Nephron progenitor cell (in vitro differentiated cells): Measurements from ENCODE around the gene TMEM201.
A peak's percentile ranks its signal among the peaks of the same experiment; 100 is the strongest.

Experiments used
- DNase-seq: peaks from one replicate; pipeline ENCODE4 v3.0.0; 2021
- H3K27ac Mint-ChIP-seq: 2 replicates; pipeline ENCODE4 v1.8.0; 2021; ENCODE audit warnings: mild to moderate bottlenecking, moderate library complexity, mixed read lengths
- H3K27me3 Mint-ChIP-seq: 2 replicates; pipeline ENCODE4 v1.8.0; 2021; ENCODE audit warnings: mild to moderate bottlenecking, low read depth, mixed read lengths; ENCODE audit not compliant: poor library complexity
- H3K36me3 Mint-ChIP-seq: 2 replicates; pipeline ENCODE4 v1.8.0; 2021; ENCODE audit warnings: low read depth, mixed read lengths
- H3K4me1 Mint-ChIP-seq: 2 replicates; pipeline ENCODE4 v1.8.0; 2021; ENCODE audit warnings: mixed read lengths
- H3K4me3 Mint-ChIP-seq: 2 replicates; pipeline ENCODE4 v1.8.0; 2021; ENCODE audit warnings: mild to moderate bottlenecking, moderate library complexity, mixed read lengths
- H3K9me3 Mint-ChIP-seq: 2 replicates; pipeline ENCODE4 v1.8.0; 2021; ENCODE audit warnings: mild to moderate bottlenecking, moderate library complexity, mixed read lengths
- TF ChIP-seq, protein P1 (sequence below): fragments of 200-600 bp; sonication (generic); IDR thresholded peaks from 2 replicates; pipeline ENCODE4 v1.5.0; 2021; ENCODE audit warnings: antibody characterized with exemption

Gene TMEM201

DNA sequence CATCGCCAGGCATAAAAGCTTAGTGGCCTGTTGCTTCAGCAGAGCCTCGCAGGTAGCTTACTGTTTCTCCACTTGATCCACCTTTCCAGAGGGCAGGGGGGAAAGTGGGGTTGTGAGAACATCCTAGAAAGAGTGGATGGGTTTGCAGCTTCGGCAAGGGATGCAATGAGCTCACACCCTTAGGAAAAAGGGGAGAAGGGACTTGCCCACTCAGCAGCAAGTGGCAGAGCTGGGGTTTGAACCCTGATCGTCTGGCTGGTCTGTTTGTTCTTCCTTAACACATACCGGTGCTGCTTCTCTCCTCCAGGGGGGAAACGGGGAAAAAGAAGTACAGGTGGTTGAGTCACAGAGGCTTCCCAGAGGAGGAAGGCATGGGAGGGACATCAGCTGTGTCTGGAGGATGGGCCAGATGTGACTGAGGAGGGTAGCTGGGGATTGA is 1.0 kb downstream of the TMEM201 start:
- Mint-ChIP-seq H3K4me3 (peak overlapping the region; percentile 86), H3K27ac (no peak overlapping the region), H3K36me3 (peaks cover 2% of the 10 kb centered on the region), H3K27me3 (no peaks in the 10 kb centered on the region), H3K4me1 (peaks cover 44% of the 10 kb centered on the region), H3K9me3 (no peaks in the 10 kb centered on the region)
- DNase-seq = no peak
- TF ChIP-seq, protein P1, sequence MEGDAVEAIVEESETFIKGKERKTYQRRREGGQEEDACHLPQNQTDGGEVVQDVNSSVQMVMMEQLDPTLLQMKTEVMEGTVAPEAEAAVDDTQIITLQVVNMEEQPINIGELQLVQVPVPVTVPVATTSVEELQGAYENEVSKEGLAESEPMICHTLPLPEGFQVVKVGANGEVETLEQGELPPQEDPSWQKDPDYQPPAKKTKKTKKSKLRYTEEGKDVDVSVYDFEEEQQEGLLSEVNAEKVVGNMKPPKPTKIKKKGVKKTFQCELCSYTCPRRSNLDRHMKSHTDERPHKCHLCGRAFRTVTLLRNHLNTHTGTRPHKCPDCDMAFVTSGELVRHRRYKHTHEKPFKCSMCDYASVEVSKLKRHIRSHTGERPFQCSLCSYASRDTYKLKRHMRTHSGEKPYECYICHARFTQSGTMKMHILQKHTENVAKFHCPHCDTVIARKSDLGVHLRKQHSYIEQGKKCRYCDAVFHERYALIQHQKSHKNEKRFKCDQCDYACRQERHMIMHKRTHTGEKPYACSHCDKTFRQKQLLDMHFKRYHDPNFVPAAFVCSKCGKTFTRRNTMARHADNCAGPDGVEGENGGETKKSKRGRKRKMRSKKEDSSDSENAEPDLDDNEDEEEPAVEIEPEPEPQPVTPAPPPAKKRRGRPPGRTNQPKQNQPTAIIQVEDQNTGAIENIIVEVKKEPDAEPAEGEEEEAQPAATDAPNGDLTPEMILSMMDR = no peak

DNA sequence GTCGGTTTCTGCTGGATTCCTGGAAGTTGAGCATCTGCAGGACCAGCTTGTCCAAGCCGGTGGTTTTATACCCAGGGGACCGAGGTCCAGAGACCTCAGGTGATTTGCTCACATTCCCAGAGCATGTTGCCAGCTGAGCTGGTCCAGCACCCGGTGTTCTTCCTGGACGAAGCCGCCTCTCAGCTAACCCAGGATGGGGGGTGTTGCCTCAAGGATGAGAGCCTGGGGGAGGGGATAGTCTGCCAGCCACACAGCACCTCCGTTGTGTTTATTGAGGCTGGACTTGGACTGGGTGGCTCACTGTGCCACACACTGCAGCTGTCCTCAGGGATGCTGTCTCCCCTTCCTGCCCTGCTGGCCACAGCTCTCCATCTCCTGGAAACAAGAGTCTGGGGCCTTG is 1.5 kb downstream of the TMEM201 start:
- DNase-seq = no peak
- Mint-ChIP-seq H3K9me3 (no peaks in the 10 kb centered on the region), H3K27ac (no peak overlapping the region), H3K27me3 (no peaks in the 10 kb centered on the region), H3K4me1 (peaks cover 44% of the 10 kb centered on the region), H3K4me3 (peak overlapping the region; percentile 86), H3K36me3 (no peaks in the 10 kb centered on the region)
- TF ChIP-seq, protein P1 = no peak

DNA sequence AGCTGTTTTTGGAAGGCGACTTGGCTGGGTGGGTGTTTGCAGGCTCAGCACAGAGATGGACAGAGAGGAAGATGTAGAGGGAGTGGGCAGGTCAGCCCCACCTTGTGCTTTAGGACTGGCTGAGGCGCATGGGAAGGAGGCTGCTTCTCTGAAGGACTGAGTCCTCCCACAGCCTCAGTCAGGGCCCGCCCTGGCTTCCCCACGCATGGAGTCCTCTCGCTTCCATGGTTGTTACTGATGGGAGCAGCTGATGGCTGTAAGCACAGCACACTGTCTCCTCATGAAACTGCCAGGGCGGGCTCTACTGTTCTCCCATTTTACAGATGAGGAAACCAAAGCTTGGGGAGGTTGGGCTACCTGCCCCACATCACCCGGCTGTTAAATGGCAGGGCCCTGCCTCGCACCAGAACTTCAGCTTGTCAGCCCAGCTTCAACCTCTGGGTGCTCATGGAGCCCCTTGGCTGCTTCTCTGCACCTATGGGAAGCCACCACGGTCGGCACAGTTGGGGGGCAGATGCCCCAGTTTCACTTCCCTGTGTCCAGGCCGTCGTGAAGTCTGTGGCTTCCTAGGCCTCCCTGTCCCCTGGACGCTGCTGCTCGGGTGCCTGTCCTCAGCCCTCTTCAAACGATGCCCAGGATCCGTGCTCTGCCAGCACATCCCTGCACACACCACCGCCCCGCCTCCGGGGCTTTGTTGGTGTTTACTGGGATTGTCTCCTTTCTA is 2.4 kb downstream of the TMEM201 start:
- peak overlapping the region; percentile 86 for H3K4me3 Mint-ChIP-seq
- no peaks in the 10 kb centered on the region for H3K27me3 Mint-ChIP-seq
- no peaks in the 10 kb centered on the region for H3K9me3 Mint-ChIP-seq
- peaks cover 50% of the 10 kb centered on the region for H3K4me1 Mint-ChIP-seq
- TF ChIP-seq, protein P1 = no peak
- no peaks in the 10 kb centered on the region for H3K36me3 Mint-ChIP-seq
- DNase-seq = no peak
- peak overlapping the region; percentile 44 for H3K27ac Mint-ChIP-seq

DNA sequence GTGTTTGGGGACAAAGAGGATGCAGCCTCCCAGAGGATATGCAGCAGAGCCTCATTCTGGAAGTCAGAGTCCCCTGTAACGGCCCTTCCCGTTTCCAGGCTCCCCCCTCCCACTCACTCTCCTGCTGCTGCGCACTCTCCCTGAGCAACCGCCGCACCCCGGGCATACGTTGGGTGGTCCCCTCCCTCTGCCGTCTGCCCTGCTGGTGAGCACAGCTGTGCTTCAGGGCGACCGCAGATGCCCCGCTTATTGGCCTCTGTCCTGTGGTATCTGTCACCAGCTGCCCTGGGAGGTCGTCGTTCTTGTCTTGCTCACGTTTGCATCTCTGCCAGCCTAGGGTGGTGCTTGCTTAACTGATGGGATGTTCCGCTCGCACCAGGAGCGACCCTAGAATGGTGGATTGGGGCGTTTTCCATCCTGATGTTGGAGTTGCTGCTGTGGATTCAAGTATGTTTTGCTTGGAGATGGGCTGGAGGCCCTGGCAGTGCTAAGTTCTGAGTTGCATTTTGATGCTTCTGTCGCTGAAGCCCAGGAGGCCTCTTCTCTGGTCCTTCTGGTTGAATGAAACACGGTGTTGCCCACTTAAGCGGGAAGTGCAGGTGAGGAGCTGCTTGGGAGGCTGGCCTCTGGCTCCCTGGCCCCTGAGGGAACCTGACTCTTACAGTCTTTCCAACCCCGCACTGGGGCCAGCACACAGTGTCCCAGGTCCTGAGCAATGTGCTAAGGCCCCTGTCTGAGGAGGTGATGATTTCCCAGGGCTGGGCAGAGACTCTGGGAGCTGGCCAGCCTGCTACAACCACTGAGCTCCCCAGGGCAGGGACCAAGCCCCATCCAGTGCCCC is 3.2 kb downstream of the TMEM201 start:
- TF ChIP-seq, protein P1 = no peak
- no peaks in the 10 kb centered on the region for H3K36me3 Mint-ChIP-seq
- no peak overlapping the region for H3K27ac Mint-ChIP-seq

DNA sequence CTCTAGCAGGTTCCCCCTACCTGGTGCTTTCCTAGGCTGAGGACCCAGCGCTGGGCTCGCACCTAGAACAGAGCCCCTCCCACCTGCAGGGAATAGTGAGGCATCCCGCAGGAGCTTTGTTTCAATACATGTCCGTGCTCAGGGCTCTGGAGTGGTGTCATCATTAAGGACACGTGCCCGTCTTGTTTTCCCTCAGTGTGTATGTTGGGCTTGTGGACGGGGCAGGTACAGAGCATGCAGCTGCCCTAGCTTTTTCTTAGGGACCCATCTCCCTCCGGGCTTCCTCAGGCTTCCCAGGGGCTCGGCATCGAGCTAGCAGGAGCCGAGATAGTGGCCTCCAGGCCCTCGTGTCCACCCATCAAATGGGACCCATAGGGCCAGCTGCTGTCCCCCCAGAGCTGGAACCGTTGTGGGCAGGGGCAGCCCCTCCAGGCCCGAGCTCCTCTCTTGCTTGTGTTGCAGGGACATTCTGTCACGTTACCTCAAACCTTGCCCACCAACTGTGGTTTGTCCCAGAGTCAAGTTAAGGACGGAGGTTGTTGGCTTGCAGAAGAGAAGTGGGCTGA is 3.9 kb downstream of the TMEM201 start:
- no peak for DNase-seq
- TF ChIP-seq, protein P1 = no peak
- H3K9me3 Mint-ChIP-seq = no peaks in the 10 kb centered on the region
- H3K27ac Mint-ChIP-seq = peak overlapping the region; percentile 64
- no peak overlapping the region for H3K4me3 Mint-ChIP-seq
- no peaks in the 10 kb centered on the region for H3K36me3 Mint-ChIP-seq
- no peaks in the 10 kb centered on the region for H3K27me3 Mint-ChIP-seq
- H3K4me1 Mint-ChIP-seq = peaks cover 57% of the 10 kb centered on the region

More for the DNA sequence above, 3.2 kb downstream of the TMEM201 start:
- Mint-ChIP-seq H3K9me3 (no peaks in the 10 kb centered on the region), H3K27me3 (no peaks in the 10 kb centered on the region), H3K4me1 (peaks cover 57% of the 10 kb centered on the region), H3K4me3 (peak overlapping the region; percentile 63)
- DNase-seq = no peak
